Measurements from ENCODE around the gene TSHZ3. TPM values are rescaled to one million over a fixed set of nuclear protein-coding genes. Genes with fewer than 3 reads are reported as not detected.

Gene TSHZ3
- total and polyA plus RNA-seq, 7 donors, result 0.46 to 27.7 (median 16.1) TPM

- H3K36me3 ChIP-seq, result no peaks in the 10 kb centered on the region
- H3K27me3 ChIP-seq, result no peaks in the 10 kb centered on the region
- TF ChIP-seq POLR2AphosphoS5 (IDR thresholded peaks at IDR 0.05) (no peak), POLR2A (IDR thresholded peaks at IDR 0.05) (no peak), EP300 (IDR thresholded peaks at IDR 0.05) (no peak), CTCF (IDR thresholded peaks at IDR 0.05) (no peak)
- intact Hi-C loops (cut with DNase I), result no loop called here
- no peak for DNase-seq
- H3K4me3 ChIP-seq, result no peak overlapping the region
- 90 to 91% methylated on average over 2 of the region's 2 CpGs for WGBS, 2 donors
- H3K9me3 ChIP-seq, result no peaks in the 10 kb centered on the region
- H3K27ac ChIP-seq, result no peak overlapping the region
- H3K4me1 ChIP-seq, result peaks cover 0 to 14% (median 7%) of the 10 kb centered on the region in 4 donors
These were observed 56.5 kb downstream of the TSHZ3 start for GRCh38 chr19:31292639-31293185.

GRCh38 chr19:31290931-31291590 lies 58.2 kb downstream of the TSHZ3 start:
- H3K36me3 ChIP-seq, result no peaks in the 10 kb centered on the region
- no peaks in the 10 kb centered on the region for H3K9me3 ChIP-seq
- H3K27ac ChIP-seq, result no peak overlapping the region
- no peaks in the 10 kb centered on the region for H3K27me3 ChIP-seq
- WGBS, 2 donors, result 69 to 76% methylated on average over 8 of the region's 8 CpGs
- intact Hi-C loops (cut with DNase I), result no loop called here
- H3K4me1 ChIP-seq, result peaks cover 0 to 21% (median 15%) of the 10 kb centered on the region in 4 donors
- peak; percentile 50 for DNase-seq
- TF ChIP-seq CTCF (IDR thresholded peaks at IDR 0.05), result no peak
- no peak overlapping the region for H3K4me3 ChIP-seq

- intact Hi-C loops (cut with DNase I), result no loop called here
- DNase-seq, result peak; percentile 48
- no peaks in the 10 kb centered on the region for H3K36me3 ChIP-seq
- TF ChIP-seq CTCF (IDR thresholded peaks at IDR 0.05) (no peak), POLR2AphosphoS5 (IDR thresholded peaks at IDR 0.05) (no peak), EP300 (IDR thresholded peaks at IDR 0.05) (no peak), POLR2A (IDR thresholded peaks at IDR 0.05) (no peak)
- H3K9me3 ChIP-seq, result no peaks in the 10 kb centered on the region
- no peak overlapping the region for H3K4me3 ChIP-seq
- WGBS, 2 donors, result 70 to 85% methylated on average over 4 of the region's 4 CpGs
- no peak overlapping the region for H3K27ac ChIP-seq
- H3K4me1 ChIP-seq, result peaks cover 0 to 29% (median 19%) of the 10 kb centered on the region in 4 donors
- H3K27me3 ChIP-seq, result no peaks in the 10 kb centered on the region
These were observed 59.3 kb downstream of the TSHZ3 start for GRCh38 chr19:31289976-31290375.

DNA sequence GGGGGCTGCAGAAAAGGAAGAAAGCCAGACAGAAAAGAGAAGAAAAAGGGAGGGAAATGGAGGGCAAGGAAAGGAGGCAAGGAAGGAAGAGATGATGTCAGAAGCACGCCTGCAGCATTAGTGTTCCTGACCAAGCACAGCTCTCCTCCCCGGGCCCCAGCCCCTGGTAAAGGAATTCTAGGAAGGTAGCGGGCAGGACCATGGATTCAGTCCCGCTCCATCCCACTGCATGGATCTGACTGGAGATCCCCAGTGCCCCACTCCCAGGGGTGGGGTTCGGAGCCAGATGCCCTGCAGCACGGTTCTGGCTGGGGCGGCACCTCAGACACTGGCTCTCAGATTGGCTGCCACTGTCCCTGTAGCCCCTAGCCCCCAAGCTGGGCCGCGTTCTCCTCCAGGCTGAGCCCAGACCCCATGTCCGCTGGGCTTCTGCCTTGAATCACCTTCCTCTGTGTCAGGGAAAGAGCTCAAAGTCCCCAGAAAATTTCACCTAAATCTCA lies 59.8 kb downstream of the TSHZ3 start:
- no peaks in the 10 kb centered on the region for H3K9me3 ChIP-seq
- intact Hi-C loops (cut with DNase I), result no loop called here
- H3K4me1 ChIP-seq, result peaks cover 0 to 32% (median 19%) of the 10 kb centered on the region in 4 donors
- no peaks in the 10 kb centered on the region for H3K36me3 ChIP-seq
- WGBS, 2 donors, result 83 to 93% methylated on average over 10 of the region's 10 CpGs
- H3K27me3 ChIP-seq, result no peaks in the 10 kb centered on the region
- H3K27ac ChIP-seq, result no peak overlapping the region
- TF ChIP-seq POLR2AphosphoS5 (IDR thresholded peaks at IDR 0.05) (no peak), POLR2A (IDR thresholded peaks at IDR 0.05) (no peak), CTCF (IDR thresholded peaks at IDR 0.05) (no peak), EP300 (IDR thresholded peaks at IDR 0.05) (no peak)
- peak; percentile 43 for DNase-seq
- no peak overlapping the region for H3K4me3 ChIP-seq

All from sigmoid colon (tissue), 7 donors.